SK-N-SH (cell line): ENCODE data around the gene PDE9A. TPM values are rescaled to one million over a fixed set of nuclear protein-coding genes. Genes with fewer than 3 reads are reported as not detected.

ENCODE experiments used
- CTCF ChIA-PET: fragments of 300-600, 350-600 bp; formaldehyde crosslinking; extraction: SDS; loops from one replicate; lab custom pipeline; 2021; lab: Yijun Ruan, JAX
- POLR2A ChIA-PET: fragments of 350-600 bp; sonication (Branson Sonifier 250); formaldehyde crosslinking; extraction: SDS; loops from one replicate; lab custom pipeline; 2020; ENCODE audit warnings: antibody characterized with exemption, inconsistent platforms; lab: Yijun Ruan, JAX
- DNase-seq: peaks from one replicate; pipeline ENCODE4 v3.0.0; 2012
- H2AFZ ChIP-seq: fragments of 200-600 bp; sonication (generic); 2 replicates; pipeline ENCODE4 v1.8.1; 2016; ENCODE audit warnings: antibody characterized with exemption, mild to moderate bottlenecking, low read depth
- H3F3A ChIP-seq: fragments of 200-600 bp; sonication (generic); replicated peaks from 2 replicates; pipeline ENCODE3; 2016; ENCODE audit warnings: antibody characterized with exemption, mild to moderate bottlenecking; ENCODE audit not compliant: insufficient read depth
- H3K27ac ChIP-seq, 2 experiments: fragments of 200-500 bp in 1 of 2; fragments of 200-600 bp in 1 of 2; sonication (Bioruptor generic) in 1 of 2; sonication (generic), shearing (Covaris generic) in 1 of 2; 2 replicates each; pipeline versions ENCODE4 v1.5.1 to v1.6.1; 2014 to 2016; ENCODE audit warnings: low read depth in 2 of 2, inconsistent platforms in 1 of 2, low read length in 1 of 2, mild to moderate bottlenecking in 1 of 2, mixed read lengths in 1 of 2
- H3K27me3 ChIP-seq: fragments of 200-600 bp; sonication (generic), shearing (Covaris generic); 2 replicates; pipeline ENCODE4 v1.6.1; 2016; ENCODE audit warnings: mixed run types; ENCODE audit not compliant: insufficient read depth
- H3K36me3 ChIP-seq, 2 experiments: fragments of 200-500 bp in 1 of 2; fragments of 200-600 bp in 1 of 2; sonication (Bioruptor generic) in 1 of 2; sonication (generic) in 1 of 2; replicated peaks in 1 of 2; 2 replicates each; pipeline versions ENCODE3 to v1.5.1; 2014 to 2016; ENCODE audit warnings: low read length in 1 of 2, mild to moderate bottlenecking in 1 of 2; ENCODE audit not compliant: insufficient read depth in 2 of 2, control insufficient read depth in 1 of 2
- H3K4me1 ChIP-seq, 2 experiments: fragments of 200-500 bp in 1 of 2; fragments of 200-600 bp in 1 of 2; sonication (Bioruptor generic) in 1 of 2; sonication (generic), shearing (Covaris generic) in 1 of 2; 2 replicates each; pipeline versions ENCODE4 v1.5.1 to v1.6.1; 2014 to 2016; ENCODE audit warnings: low read depth in 1 of 2, low read length in 1 of 2, mixed run types in 1 of 2; ENCODE audit not compliant: insufficient read depth in 2 of 2, control insufficient read depth in 1 of 2
- H3K4me2 ChIP-seq: fragments of 200-600 bp; sonication (generic), shearing (Covaris generic); 2 replicates; pipeline ENCODE4 v1.6.1; 2017; ENCODE audit warnings: mixed run types
- H3K4me3 ChIP-seq, 2 experiments: fragments of 200-500 bp in 1 of 2; fragments of 200-600 bp in 1 of 2; sonication (Bioruptor generic) in 1 of 2; sonication (generic), shearing (Covaris generic) in 1 of 2; 2 replicates each; pipeline versions ENCODE4 v1.5.1 to v1.8.1; 2014 to 2016; ENCODE audit warnings: low read depth in 2 of 2, inconsistent platforms in 1 of 2, low read length in 1 of 2, mild to moderate bottlenecking in 1 of 2, mixed read lengths in 1 of 2, moderate library complexity in 1 of 2
- H3K79me2 ChIP-seq: fragments of 200-600 bp; sonication (generic); 2 replicates; pipeline ENCODE4 v1.8.1; 2017; ENCODE audit warnings: mild to moderate bottlenecking; ENCODE audit not compliant: insufficient read depth
- H3K9ac ChIP-seq: fragments of 200-600 bp; sonication (generic); 2 replicates; pipeline ENCODE4 v1.6.1; 2017; ENCODE audit warnings: mixed run types
- H3K9me2 ChIP-seq: fragments of 200-600 bp; sonication (generic); 2 replicates; pipeline ENCODE4 v1.6.1; 2017; ENCODE audit warnings: mixed run types
- H3K9me3 ChIP-seq: fragments of 200-600 bp; sonication (generic); 2 replicates; pipeline ENCODE4 v1.6.1; 2017; ENCODE audit warnings: mixed run types, mild to moderate bottlenecking, moderate library complexity
- H4K20me1 ChIP-seq: fragments of 200-600 bp; sonication (generic); 2 replicates; pipeline ENCODE4 v1.6.1; 2017; ENCODE audit warnings: mild to moderate bottlenecking, mixed run types; ENCODE audit not compliant: insufficient read depth
- CHD2 ChIP-seq: fragments of 150-350 bp; IDR thresholded peaks from 2 replicates; pipeline ENCODE4 v1.6.1; 2018; ENCODE audit warnings: low read length; ENCODE audit not compliant: partially characterized antibody
- FOSL2 ChIP-seq: IDR thresholded peaks from 2 replicates; pipeline ENCODE4 v1.4.0; 2012; ENCODE audit warnings: low read depth, mild to moderate bottlenecking, moderate library complexity, borderline replicate concordance
- FOXJ3 ChIP-seq: sonication (generic); formaldehyde crosslinking; IDR thresholded peaks from 2 replicates; pipeline ENCODE4 v1.5.1; 2020; ENCODE audit warnings: mild to moderate bottlenecking, missing genetic modification reagents
- FOXM1 ChIP-seq: IDR thresholded peaks from 2 replicates; pipeline ENCODE4 v1.4.0; 2012; ENCODE audit warnings: low read depth, mild to moderate bottlenecking
- GABPA ChIP-seq: IDR thresholded peaks from 2 replicates; pipeline ENCODE4 v1.4.0; 2012; ENCODE audit warnings: low read depth, mild to moderate bottlenecking
- MXI1 ChIP-seq: IDR thresholded peaks from 2 replicates; pipeline ENCODE4 v1.6.1; 2012; ENCODE audit warnings: mild to moderate bottlenecking, low read depth, low read length, improper control_type of control experiment
- RAD21 ChIP-seq: IDR thresholded peaks from 2 replicates; pipeline ENCODE4 v1.6.1; 2012; ENCODE audit warnings: mild to moderate bottlenecking, low read length
- RCOR1 ChIP-seq: fragments of 150-350 bp; IDR thresholded peaks from 2 replicates; pipeline ENCODE4 v1.6.1; 2017; ENCODE audit warnings: antibody characterized with exemption, low read length
- RXRA ChIP-seq: IDR thresholded peaks from 2 replicates; pipeline ENCODE4 v1.4.0; 2012; ENCODE audit warnings: low read depth, mild to moderate bottlenecking, borderline replicate concordance
- TAF1 ChIP-seq: IDR thresholded peaks from 2 replicates; pipeline ENCODE4 v1.6.1; 2012; ENCODE audit warnings: low read depth, mild to moderate bottlenecking, low read length, moderate library complexity, borderline replicate concordance
- TCF12 ChIP-seq: IDR thresholded peaks from 2 replicates; pipeline ENCODE4 v1.4.0; 2012
- WGBS: methylation state at CpG from one replicate; pipeline ENCODE4 v1.1.6; 2017; ENCODE audit warnings: low lambda C conversion rate; 5-methylcytosine and 5-hydroxymethylcytosine counted together
- polyA plus RNA-seq, 3 experiments: library from polyadenylated mRNA; depleted of rRNA; stranded (reverse); fragments of >200 nt; gene quantifications; 2 replicates each; pipeline ENCODE4 v1.2.3, GENCODE V29; 2012
- TF ChIP-seq, protein P1 (sequence below): IDR thresholded peaks from 2 replicates; pipeline ENCODE4 v1.4.0; 2012; ENCODE audit warnings: low read depth, borderline replicate concordance
- TF ChIP-seq, protein P2 (sequence below): fragments of 200-600 bp; sonication (generic); IDR thresholded peaks from 2 replicates; pipeline ENCODE4 v1.6.1; 2017; ENCODE audit warnings: antibody characterized with exemption, mild to moderate bottlenecking, moderate library complexity
- TF ChIP-seq, protein P3 (sequence below): fragments of 150-350 bp; IDR thresholded peaks from 2 replicates; pipeline ENCODE4 v1.6.1; 2017; ENCODE audit warnings: antibody characterized with exemption, low read length, low read depth, borderline replicate concordance
- TF ChIP-seq, protein P4 (sequence below): IDR thresholded peaks from 2 replicates; pipeline ENCODE4 v1.6.1; 2012; ENCODE audit warnings: mild to moderate bottlenecking, low read depth, low read length, moderate library complexity
- TF ChIP-seq, protein P5 (sequence below): fragments of 150-350 bp; IDR thresholded peaks from 2 replicates; pipeline ENCODE4 v1.6.1; 2016; ENCODE audit warnings: mild to moderate bottlenecking, low read depth, low read length

The PDE9A gene
- polyA plus RNA-seq, 1 of the 3 experiments (the other 2 are of a cell fraction) = 0.28 TPM

DNA sequence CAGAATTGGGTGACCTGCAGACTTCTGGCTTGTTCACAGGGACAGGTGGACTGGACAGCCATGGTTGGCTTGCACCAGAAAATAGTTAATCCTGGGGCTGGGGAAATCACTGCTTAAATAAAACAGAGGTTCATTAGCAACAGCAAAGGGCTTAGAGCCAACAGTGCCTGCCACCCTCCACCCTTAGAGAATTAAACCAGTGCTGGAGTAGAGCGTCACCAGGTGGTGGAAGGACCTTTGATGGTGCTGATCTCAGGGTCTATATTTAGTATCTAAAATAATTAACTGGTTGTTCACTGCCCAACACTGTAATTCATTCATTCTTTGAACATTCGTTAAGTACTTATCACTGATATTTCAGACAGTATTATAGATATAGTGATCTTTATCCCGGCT lies 34.7 kb upstream of the PDE9A start:
- H3K9me2 ChIP-seq = no peaks in the 10 kb centered on the region
- no peaks in the 10 kb centered on the region for H3K36me3 ChIP-seq
- no peak overlapping the region for H3K9ac ChIP-seq
- no peak overlapping the region for H3K27ac ChIP-seq
- no peak for DNase-seq
- CTCF ChIA-PET = interaction anchor here (1.7 kb wide), 1 partner anchor 9 kb away, joined by 3 read pairs; no protein-coding TSS in a partner anchor
- H3K9me3 ChIP-seq = no peaks in the 10 kb centered on the region
- H3F3A ChIP-seq = no peaks in the 10 kb centered on the region
- H4K20me1 ChIP-seq = no peaks in the 10 kb centered on the region
- TF ChIP-seq, protein P1, sequence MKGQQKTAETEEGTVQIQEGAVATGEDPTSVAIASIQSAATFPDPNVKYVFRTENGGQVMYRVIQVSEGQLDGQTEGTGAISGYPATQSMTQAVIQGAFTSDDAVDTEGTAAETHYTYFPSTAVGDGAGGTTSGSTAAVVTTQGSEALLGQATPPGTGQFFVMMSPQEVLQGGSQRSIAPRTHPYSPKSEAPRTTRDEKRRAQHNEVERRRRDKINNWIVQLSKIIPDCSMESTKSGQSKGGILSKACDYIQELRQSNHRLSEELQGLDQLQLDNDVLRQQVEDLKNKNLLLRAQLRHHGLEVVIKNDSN = no peak
- TF ChIP-seq, protein P2, sequence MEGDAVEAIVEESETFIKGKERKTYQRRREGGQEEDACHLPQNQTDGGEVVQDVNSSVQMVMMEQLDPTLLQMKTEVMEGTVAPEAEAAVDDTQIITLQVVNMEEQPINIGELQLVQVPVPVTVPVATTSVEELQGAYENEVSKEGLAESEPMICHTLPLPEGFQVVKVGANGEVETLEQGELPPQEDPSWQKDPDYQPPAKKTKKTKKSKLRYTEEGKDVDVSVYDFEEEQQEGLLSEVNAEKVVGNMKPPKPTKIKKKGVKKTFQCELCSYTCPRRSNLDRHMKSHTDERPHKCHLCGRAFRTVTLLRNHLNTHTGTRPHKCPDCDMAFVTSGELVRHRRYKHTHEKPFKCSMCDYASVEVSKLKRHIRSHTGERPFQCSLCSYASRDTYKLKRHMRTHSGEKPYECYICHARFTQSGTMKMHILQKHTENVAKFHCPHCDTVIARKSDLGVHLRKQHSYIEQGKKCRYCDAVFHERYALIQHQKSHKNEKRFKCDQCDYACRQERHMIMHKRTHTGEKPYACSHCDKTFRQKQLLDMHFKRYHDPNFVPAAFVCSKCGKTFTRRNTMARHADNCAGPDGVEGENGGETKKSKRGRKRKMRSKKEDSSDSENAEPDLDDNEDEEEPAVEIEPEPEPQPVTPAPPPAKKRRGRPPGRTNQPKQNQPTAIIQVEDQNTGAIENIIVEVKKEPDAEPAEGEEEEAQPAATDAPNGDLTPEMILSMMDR = no peak
- TF ChIP-seq, protein P3, sequence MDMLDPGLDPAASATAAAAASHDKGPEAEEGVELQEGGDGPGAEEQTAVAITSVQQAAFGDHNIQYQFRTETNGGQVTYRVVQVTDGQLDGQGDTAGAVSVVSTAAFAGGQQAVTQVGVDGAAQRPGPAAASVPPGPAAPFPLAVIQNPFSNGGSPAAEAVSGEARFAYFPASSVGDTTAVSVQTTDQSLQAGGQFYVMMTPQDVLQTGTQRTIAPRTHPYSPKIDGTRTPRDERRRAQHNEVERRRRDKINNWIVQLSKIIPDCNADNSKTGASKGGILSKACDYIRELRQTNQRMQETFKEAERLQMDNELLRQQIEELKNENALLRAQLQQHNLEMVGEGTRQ = no peak
- TF ChIP-seq RXRA (no peak), TCF12 (no peak)
- TF ChIP-seq, all 33 proteins: peak for 0
- POLR2A ChIA-PET = no interaction called here
- Histone ChIP-seq H3K4me3 (no peak overlapping the region), H3K4me2 (no peak overlapping the region), H3K4me1 (peaks cover 0 to 6% of the 10 kb centered on the region in 2 experiments; a peak in 1 of 4 replicates), H3K27me3 (no peaks in the 10 kb centered on the region), H3K79me2 (no peaks in the 10 kb centered on the region), H2AFZ (no peak overlapping the region)
- WGBS = 48% methylated on average over 3 of the region's 3 CpGs

DNA sequence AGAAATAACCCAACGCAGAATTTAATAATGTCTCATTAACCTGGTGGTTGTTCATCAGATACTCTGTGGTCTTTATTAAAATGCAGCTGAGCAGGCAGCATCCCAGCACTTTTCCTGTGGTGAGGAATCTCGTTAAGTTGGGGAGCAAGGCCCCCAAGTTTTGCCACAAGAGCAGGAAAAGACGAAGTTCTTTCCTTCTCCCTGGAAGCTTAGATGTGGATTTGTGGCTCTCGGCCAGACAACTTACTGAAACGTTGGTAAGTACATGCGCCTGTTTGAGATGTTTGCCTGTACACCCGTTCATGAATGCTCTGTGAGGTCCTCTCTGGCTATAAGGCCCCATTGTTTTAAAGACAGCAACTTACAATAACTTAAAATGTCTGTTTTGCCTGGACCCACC lies 34.3 kb upstream of the PDE9A start:
- WGBS = 25% methylated on average over 7 of the region's 7 CpGs
- H3K9me2 ChIP-seq = no peaks in the 10 kb centered on the region
- no peak for DNase-seq
- no peaks in the 10 kb centered on the region for H3K9me3 ChIP-seq
- peaks cover 0 to 6% of the 10 kb centered on the region in 2 experiments; a peak in 1 of 4 replicates for H3K4me1 ChIP-seq
- no peak overlapping the region for H3K9ac ChIP-seq
- H2AFZ ChIP-seq = no peak overlapping the region
- POLR2A ChIA-PET = no interaction called here
- H3K4me2 ChIP-seq = no peak overlapping the region
- no peaks in the 10 kb centered on the region for H4K20me1 ChIP-seq
- CTCF ChIA-PET = interaction anchor here (1.7 kb wide), 1 partner anchor 9 kb away, joined by 3 read pairs; no protein-coding TSS in a partner anchor
- no peaks in the 10 kb centered on the region for H3K36me3 ChIP-seq
- no peaks in the 10 kb centered on the region for H3K27me3 ChIP-seq
- no peak overlapping the region for H3K4me3 ChIP-seq
- H3K27ac ChIP-seq = no peak overlapping the region
- no peaks in the 10 kb centered on the region for H3F3A ChIP-seq
- TF ChIP-seq RCOR1 = no peak
- no peak for TF ChIP-seq FOXM1
- TF ChIP-seq GABPA = no peak
- no peak for TF ChIP-seq TAF1
- TF ChIP-seq, protein P4, sequence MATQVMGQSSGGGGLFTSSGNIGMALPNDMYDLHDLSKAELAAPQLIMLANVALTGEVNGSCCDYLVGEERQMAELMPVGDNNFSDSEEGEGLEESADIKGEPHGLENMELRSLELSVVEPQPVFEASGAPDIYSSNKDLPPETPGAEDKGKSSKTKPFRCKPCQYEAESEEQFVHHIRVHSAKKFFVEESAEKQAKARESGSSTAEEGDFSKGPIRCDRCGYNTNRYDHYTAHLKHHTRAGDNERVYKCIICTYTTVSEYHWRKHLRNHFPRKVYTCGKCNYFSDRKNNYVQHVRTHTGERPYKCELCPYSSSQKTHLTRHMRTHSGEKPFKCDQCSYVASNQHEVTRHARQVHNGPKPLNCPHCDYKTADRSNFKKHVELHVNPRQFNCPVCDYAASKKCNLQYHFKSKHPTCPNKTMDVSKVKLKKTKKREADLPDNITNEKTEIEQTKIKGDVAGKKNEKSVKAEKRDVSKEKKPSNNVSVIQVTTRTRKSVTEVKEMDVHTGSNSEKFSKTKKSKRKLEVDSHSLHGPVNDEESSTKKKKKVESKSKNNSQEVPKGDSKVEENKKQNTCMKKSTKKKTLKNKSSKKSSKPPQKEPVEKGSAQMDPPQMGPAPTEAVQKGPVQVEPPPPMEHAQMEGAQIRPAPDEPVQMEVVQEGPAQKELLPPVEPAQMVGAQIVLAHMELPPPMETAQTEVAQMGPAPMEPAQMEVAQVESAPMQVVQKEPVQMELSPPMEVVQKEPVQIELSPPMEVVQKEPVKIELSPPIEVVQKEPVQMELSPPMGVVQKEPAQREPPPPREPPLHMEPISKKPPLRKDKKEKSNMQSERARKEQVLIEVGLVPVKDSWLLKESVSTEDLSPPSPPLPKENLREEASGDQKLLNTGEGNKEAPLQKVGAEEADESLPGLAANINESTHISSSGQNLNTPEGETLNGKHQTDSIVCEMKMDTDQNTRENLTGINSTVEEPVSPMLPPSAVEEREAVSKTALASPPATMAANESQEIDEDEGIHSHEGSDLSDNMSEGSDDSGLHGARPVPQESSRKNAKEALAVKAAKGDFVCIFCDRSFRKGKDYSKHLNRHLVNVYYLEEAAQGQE = no peak
- TF ChIP-seq RAD21 = no peak
- no peak for TF ChIP-seq FOXJ3 (CRISPR knock-in tag)
- TF ChIP-seq, protein P1 = no peak
- no peak for TF ChIP-seq RXRA
- TF ChIP-seq CHD2 = no peak
- no peak for TF ChIP-seq MXI1
- TF ChIP-seq, protein P5, sequence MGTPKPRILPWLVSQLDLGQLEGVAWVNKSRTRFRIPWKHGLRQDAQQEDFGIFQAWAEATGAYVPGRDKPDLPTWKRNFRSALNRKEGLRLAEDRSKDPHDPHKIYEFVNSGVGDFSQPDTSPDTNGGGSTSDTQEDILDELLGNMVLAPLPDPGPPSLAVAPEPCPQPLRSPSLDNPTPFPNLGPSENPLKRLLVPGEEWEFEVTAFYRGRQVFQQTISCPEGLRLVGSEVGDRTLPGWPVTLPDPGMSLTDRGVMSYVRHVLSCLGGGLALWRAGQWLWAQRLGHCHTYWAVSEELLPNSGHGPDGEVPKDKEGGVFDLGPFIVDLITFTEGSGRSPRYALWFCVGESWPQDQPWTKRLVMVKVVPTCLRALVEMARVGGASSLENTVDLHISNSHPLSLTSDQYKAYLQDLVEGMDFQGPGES = no peak
- TF ChIP-seq FOSL2 = no peak
- H3K79me2 ChIP-seq = no peaks in the 10 kb centered on the region
